B cell (primary cell): ENCODE measurements around the gene ARNT2. TPM values are rescaled to one million over a fixed set of nuclear protein-coding genes. Genes with fewer than 3 reads are reported as not detected.

Experiments used
- ATAC-seq: fragments of 200-7000 bp; cut with Tn5 transposase; one replicate; pipeline ENCODE4 v1.10.0; 2021; ENCODE audit warnings: low read depth, mild to moderate bottlenecking, moderate number of reproducible peaks, moderate library complexity
- CTCF ChIA-PET: fragments of 350-600 bp; sonication (Branson Sonifier 250); formaldehyde crosslinking; loops from one replicate; lab custom pipeline; 2021; ENCODE audit warnings: antibody characterized with exemption, inconsistent platforms; lab: Charles Lee
- POLR2A ChIA-PET: fragments of 350-600 bp; sonication (Branson Sonifier 250); formaldehyde crosslinking; loops from one replicate; lab custom pipeline; 2021; ENCODE audit warnings: antibody characterized with exemption; lab: Charles Lee
- DNase-seq: peaks from one replicate; pipeline ENCODE4 v3.0.0; 2013
- H2AFZ ChIP-seq: 2 replicates; pipeline ENCODE4 v1.6.1; 2012; ENCODE audit warnings: mild to moderate bottlenecking, low read depth, low read length; ENCODE audit not compliant: insufficient read depth, poor library complexity, severe bottlenecking
- H3K27ac ChIP-seq, 2 donors: 1 replicate in 1 of 2; 2 replicates in 1 of 2; pipeline ENCODE4 v1.5.1; 2012 to 2013; ENCODE audit warnings: low read length in 2 of 2, mild to moderate bottlenecking in 2 of 2, moderate library complexity in 1 of 2
- H3K27me3 ChIP-seq, 4 experiments: fragments of 200-600 bp in 1 of 4; sonication (generic) in 1 of 4; replicated peaks in 1 of 4; 1 replicate in 2 of 4; 2 replicates in 2 of 4; pipeline versions ENCODE4 v1.6.1 to v1.7.0; 2013 to 2016; ENCODE audit warnings: low read length in 3 of 4, mild to moderate bottlenecking in 2 of 4, mixed read lengths in 1 of 4, moderate library complexity in 1 of 4; ENCODE audit not compliant: insufficient read depth in 4 of 4, control insufficient read depth in 3 of 4; ENCODE audit errors: control extremely low read depth in 1 of 4
- H3K36me3 ChIP-seq, 2 experiments: replicated peaks in 1 of 2; 1 replicate in 1 of 2; 2 replicates in 1 of 2; pipeline versions ENCODE4 v1.6.1 to v1.7.1; 2013; ENCODE audit warnings: low read length in 1 of 2; ENCODE audit not compliant: insufficient read depth in 2 of 2, control insufficient read depth in 1 of 2; ENCODE audit errors: control extremely low read depth in 1 of 2, extremely low read depth in 1 of 2
- H3K4me1 ChIP-seq, 2 donors: fragments of 200-600 bp in 1 of 2; sonication (generic) in 1 of 2; 1 replicate in 1 of 2; 2 replicates in 1 of 2; pipeline versions ENCODE4 v1.5.1 to v1.6.1; 2013 to 2017; ENCODE audit warnings: low read length in 2 of 2; ENCODE audit not compliant: control insufficient read depth in 2 of 2, insufficient read depth in 2 of 2
- H3K4me2 ChIP-seq: replicated peaks from 2 replicates; pipeline ENCODE3; 2012; ENCODE audit warnings: mild to moderate bottlenecking, low read depth, low read length; ENCODE audit not compliant: poor library complexity, severe bottlenecking
- H3K4me3 ChIP-seq, 5 experiments: fragments of 200-600 bp in 1 of 5; sonication (generic) in 1 of 5; 1 replicate in 3 of 5; 2 replicates in 2 of 5; pipeline versions ENCODE4 v1.5.1 to v1.7.0; 2011 to 2016; ENCODE audit warnings: low read length in 4 of 5, mild to moderate bottlenecking in 4 of 5, low read depth in 2 of 5, control low read depth in 1 of 5, moderate library complexity in 1 of 5; ENCODE audit not compliant: insufficient read depth in 1 of 5; ENCODE audit errors: control extremely low read depth in 1 of 5, extremely low read depth in 1 of 5
- H3K79me2 ChIP-seq: fragments of 200-600 bp; sonication (generic); one replicate; pipeline ENCODE4 v1.6.0; 2016; ENCODE audit warnings: low read length; ENCODE audit not compliant: control insufficient read depth, insufficient read depth
- H3K9ac ChIP-seq: fragments of 200-600 bp; sonication (generic); 2 replicates; pipeline ENCODE4 v1.6.1; 2017; ENCODE audit warnings: mild to moderate bottlenecking, low read length, moderate library complexity
- H3K9me3 ChIP-seq, 3 donors: one replicate each; pipeline versions ENCODE4 v1.6.1 to v1.7.1; 2013; ENCODE audit warnings: low read length in 2 of 3; ENCODE audit not compliant: control insufficient read depth in 2 of 3, insufficient read depth in 1 of 3; ENCODE audit errors: control extremely low read depth in 1 of 3
- H4K20me1 ChIP-seq: 2 replicates; pipeline ENCODE4 v1.6.0; 2012; ENCODE audit warnings: mild to moderate bottlenecking, low read length; ENCODE audit not compliant: insufficient read depth, control insufficient read depth, poor library complexity, severe bottlenecking
- H3K27ac Mint-ChIP-seq: one replicate; pipeline ENCODE4 v1.8.0; 2021; ENCODE audit warnings: mixed read lengths
- H3K27me3 Mint-ChIP-seq: one replicate; pipeline ENCODE4 v1.8.0; 2021; ENCODE audit warnings: mixed read lengths
- H3K4me1 Mint-ChIP-seq: one replicate; pipeline ENCODE4 v1.8.0; 2021; ENCODE audit warnings: mixed read lengths
- H3K4me3 Mint-ChIP-seq: one replicate; pipeline ENCODE4 v1.8.0; 2021; ENCODE audit warnings: mixed read lengths
- H3K9me3 Mint-ChIP-seq: one replicate; pipeline ENCODE4 v1.8.0; 2022; ENCODE audit warnings: mixed read lengths; ENCODE audit not compliant: insufficient read depth
- CTCF ChIP-seq: fragments of 200-600 bp; IDR thresholded peaks from one replicate; pipeline ENCODE4 v1.8.0; 2022; ENCODE audit warnings: antibody characterized with exemption, mild to moderate bottlenecking
- EZH2 ChIP-seq: IDR thresholded peaks from 2 replicates; pipeline ENCODE4 v1.6.1; 2012; ENCODE audit warnings: borderline replicate concordance, low read depth, mild to moderate bottlenecking, moderate library complexity, low read length; ENCODE audit not compliant: insufficient read depth, poor library complexity, severe bottlenecking
- WGBS: methylation state at CpG from one replicate; pipeline ENCODE4 v1.1.5; 2013; ENCODE audit warnings: missing lambda C conversion rate; ENCODE audit not compliant: insufficient coverage; 5-methylcytosine and 5-hydroxymethylcytosine counted together
- intact Hi-C: fragments of 100-400 bp; cut with micrococcal nuclease; formaldehyde crosslinking; loops from one replicate; pipeline ENCODE4 v1.10.0; 2022
- polyA plus RNA-seq: library from polyadenylated mRNA; depleted of rRNA; stranded (reverse); fragments of >200 nt; gene quantifications from 2 replicates; pipeline ENCODE4 v1.2.3, GENCODE V29; 2012
- total RNA-seq, 2 donors: library from RNA; stranded (reverse); fragments of 120-200 nt in 1 of 2; gene quantifications; 1 replicate in 1 of 2; 2 replicates in 1 of 2; pipeline versions ENCODE4 v1.2.3 to v1.2.4, GENCODE V29; 2013 to 2022

The ARNT2 gene
- total and polyA plus RNA-seq, 2 donors (not counting 1 experiment from before 2014, with no cell fraction given): not detected

- intact Hi-C loops: no loop called here
- H3K27ac ChIP-seq: no peak overlapping the region
- H3K9ac ChIP-seq: no peak overlapping the region
- H3K79me2 ChIP-seq: no peaks in the 10 kb centered on the region
- no peak overlapping the region for H2AFZ ChIP-seq
- no peaks in the 10 kb centered on the region for H3K9me3 ChIP-seq
- Mint-ChIP-seq H3K27me3 (peaks cover 32% of the 10 kb centered on the region), H3K4me3 (no peak overlapping the region), H3K4me1 (no peaks in the 10 kb centered on the region), H3K27ac (no peak overlapping the region), H3K9me3 (no peaks in the 10 kb centered on the region)
- DNase-seq: no peak
- WGBS: 92% methylated on average over 3 of the region's 4 CpGs
- ChIA-PET CTCF (no interaction called here), POLR2A (no interaction called here)
- TF ChIP-seq EZH2 (no peak), CTCF (no peak)
- H3K27me3 ChIP-seq: peaks cover 0 to 3% (median 0%) of the 10 kb centered on the region in 4 experiments
- no peak for ATAC-seq
- H4K20me1 ChIP-seq: no peaks in the 10 kb centered on the region
- no peak overlapping the region for H3K4me3 ChIP-seq
- H3K36me3 ChIP-seq: no peaks in the 10 kb centered on the region
- no peak overlapping the region for H3K4me2 ChIP-seq
- no peaks in the 10 kb centered on the region for H3K4me1 ChIP-seq
Measured at GRCh38 chr15:80615361-80615736, 211.2 kb downstream of the ARNT2 start.

GRCh38 chr15:80615783-80616391, 211.7 kb downstream of the ARNT2 start:
- Histone ChIP-seq H3K9ac (no peak overlapping the region), H3K36me3 (no peaks in the 10 kb centered on the region), H3K79me2 (no peaks in the 10 kb centered on the region), H4K20me1 (no peaks in the 10 kb centered on the region), H3K9me3 (no peaks in the 10 kb centered on the region), H3K4me2 (no peak overlapping the region), H3K4me3 (no peak overlapping the region), H3K4me1 (no peaks in the 10 kb centered on the region), H3K27me3 (peaks cover 0 to 3% (median 0%) of the 10 kb centered on the region in 4 experiments), H2AFZ (no peak overlapping the region), H3K27ac (no peak overlapping the region)
- no peak for TF ChIP-seq EZH2
- TF ChIP-seq CTCF: no peak
- DNase-seq (no peak), ATAC-seq (no peak)
- Mint-ChIP-seq H3K4me1 (no peaks in the 10 kb centered on the region), H3K27ac (no peak overlapping the region), H3K9me3 (no peaks in the 10 kb centered on the region), H3K4me3 (no peak overlapping the region), H3K27me3 (peaks cover 32% of the 10 kb centered on the region)
- intact Hi-C loops: no loop called here
- ChIA-PET CTCF (no interaction called here), POLR2A (no interaction called here)
- 93% methylated on average over 12 of the region's 14 CpGs for WGBS
